Fibroblast of the aortic adventitia (primary cell): ENCODE results near the gene PRKG1. TPM values are rescaled to one million over a fixed set of nuclear protein-coding genes. Genes with fewer than 3 reads are reported as not detected.
"Not testable (repeated sequence)": the region's sequence is repeated elsewhere in the genome, so short reads cannot be mapped to it uniquely, and the experiment has no call there.

Experiments
- DNase-seq: peaks from one replicate; pipeline ENCODE4 v3.0.0-alpha.2; 2010; ENCODE audit warnings: low read depth
- H3K4me3 ChIP-seq: 2 replicates; pipeline ENCODE4 v1.5.1; 2011; ENCODE audit warnings: low read depth, mild to moderate bottlenecking, control low read depth, low read length, moderate library complexity
- CTCF ChIP-seq: IDR thresholded peaks from 2 replicates; pipeline ENCODE4 v1.5.1; 2011; ENCODE audit warnings: mild to moderate bottlenecking, low read length, control low read depth, inconsistent platforms; ENCODE audit not compliant: insufficient read depth
- total RNA-seq: library from RNA; depleted of rRNA; stranded (reverse); fragments of >200 nt; gene quantifications from 2 replicates; pipeline ENCODE4 v1.2.3, GENCODE V29; 2012; ENCODE audit warnings: low replicate concordance

The PRKG1 gene
- total RNA-seq, 1 donor: 45.6 TPM

GRCh38 chr10:52030051-52030790 lies 955.9 kb downstream of the PRKG1 start:
- TF ChIP-seq CTCF: no peak
- DNase-seq: peak; percentile 74
- no peak overlapping the region for H3K4me3 ChIP-seq

GRCh38 chr10:52030975-52031374 lies 956.7 kb downstream of the PRKG1 start:
- DNase-seq: no peak
- TF ChIP-seq CTCF: no peak
- H3K4me3 ChIP-seq: no peak overlapping the region

GRCh38 chr10:52031771-52032170 lies 957.5 kb downstream of the PRKG1 start:
- no peak for TF ChIP-seq CTCF
- H3K4me3 ChIP-seq: no peak overlapping the region
- peak; percentile 37 for DNase-seq

- no peak overlapping the region for H3K4me3 ChIP-seq
- DNase-seq: no peak
- no peak for TF ChIP-seq CTCF
Observed at GRCh38 chr10:52032681-52033629, 958.7 kb downstream of the PRKG1 start.

GRCh38 chr10:52039002-52039793 lies 964.9 kb downstream of the PRKG1 start:
- not testable (repeated sequence) for H3K4me3 ChIP-seq, DNase-seq

- no peak for DNase-seq
- TF ChIP-seq CTCF: no peak
- no peak overlapping the region for H3K4me3 ChIP-seq
Observed at GRCh38 chr10:52040486-52040885, 966.2 kb downstream of the PRKG1 start.

GRCh38 chr10:52043811-52044210 lies 969.5 kb downstream of the PRKG1 start:
- DNase-seq: no peak

More at GRCh38 chr10:52043811-52044210, 969.5 kb downstream of the PRKG1 start:
- no peak overlapping the region for H3K4me3 ChIP-seq
- TF ChIP-seq CTCF: no peak
